IPS DF 6.9 (cell line): ENCODE measurements around the gene INTS7.
"Not testable (repeated sequence)": the region's sequence is repeated elsewhere in the genome, so short reads cannot be mapped to it uniquely, and the experiment has no call there.

Source experiments
- DNase-seq: peaks from one replicate; pipeline ENCODE4 v3.0.0-alpha.2; 2013; ENCODE audit warnings: low read depth, low spot score
- H3K27ac ChIP-seq: one replicate; pipeline ENCODE4 v1.5.1; 2013; ENCODE audit warnings: low read length, control low read depth
- H3K27me3 ChIP-seq: 2 replicates; pipeline ENCODE4 v1.6.1; 2013; ENCODE audit warnings: mild to moderate bottlenecking, low read length; ENCODE audit not compliant: control insufficient read depth, insufficient read depth
- H3K36me3 ChIP-seq: 2 replicates; pipeline ENCODE4 v1.6.1; 2013; ENCODE audit warnings: low read length; ENCODE audit not compliant: control insufficient read depth, insufficient read depth
- H3K4me1 ChIP-seq: 2 replicates; pipeline ENCODE4 v1.6.1; 2013; ENCODE audit warnings: low read length; ENCODE audit not compliant: control insufficient read depth, insufficient read depth
- H3K4me3 ChIP-seq: 2 replicates; pipeline ENCODE4 v1.5.1; 2013; ENCODE audit warnings: mild to moderate bottlenecking, low read length
- H3K9me3 ChIP-seq: 2 replicates; pipeline ENCODE4 v1.6.1; 2013; ENCODE audit warnings: low read length, inconsistent platforms; ENCODE audit not compliant: control insufficient read depth, insufficient read depth
- WGBS: extraction: QIAGEN DNeasy Blood & Tissue Kit; methylation state at CpG from one replicate; pipeline ENCODE4 v1.1.7; 2013; ENCODE audit warnings: mixed read lengths, missing lambda C conversion rate; ENCODE audit not compliant: insufficient read length, insufficient coverage; 5-methylcytosine and 5-hydroxymethylcytosine counted together

INTS7 gene

GRCh38 chr1:211920602-211921226 lies 114.6 kb downstream of the INTS7 start:
- Histone ChIP-seq H3K27me3 (no peaks in the 10 kb centered on the region), H3K27ac (no peak overlapping the region), H3K9me3 (no peaks in the 10 kb centered on the region), H3K4me1 (no peaks in the 10 kb centered on the region), H3K36me3 (no peaks in the 10 kb centered on the region), H3K4me3 (no peak overlapping the region)
- DNase-seq: no peak
- WGBS: no CpG with 5 or more reads among the region's 4 CpGs

- no peak overlapping the region for H3K27ac ChIP-seq
- no peaks in the 10 kb centered on the region for H3K36me3 ChIP-seq
- no peaks in the 10 kb centered on the region for H3K9me3 ChIP-seq
- no CpG with 5 or more reads among the region's 5 CpGs for WGBS
- no peaks in the 10 kb centered on the region for H3K4me1 ChIP-seq
- H3K27me3 ChIP-seq: no peaks in the 10 kb centered on the region
- no peak overlapping the region for H3K4me3 ChIP-seq
- DNase-seq: no peak
Observed at GRCh38 chr1:211920141-211920572, 115.2 kb downstream of the INTS7 start.

- Histone ChIP-seq H3K4me3 (no peak overlapping the region), H3K4me1 (no peaks in the 10 kb centered on the region), H3K9me3 (no peaks in the 10 kb centered on the region), H3K36me3 (no peaks in the 10 kb centered on the region), H3K27me3 (no peaks in the 10 kb centered on the region), H3K27ac (no peak overlapping the region)
- WGBS: no CpG with 5 or more reads among the region's 5 CpGs
- no peak for DNase-seq
Observed at GRCh38 chr1:211918843-211919414, 116.4 kb downstream of the INTS7 start.

- not testable (repeated sequence) for H3K4me3 ChIP-seq, H3K27me3 ChIP-seq, DNase-seq, H3K27ac ChIP-seq, H3K4me1 ChIP-seq, H3K9me3 ChIP-seq, H3K36me3 ChIP-seq
- no CpG with 5 or more reads among the region's 3 CpGs for whole genome bisulfite sequencing
Observed at GRCh38 chr1:211916458-211916857, 118.9 kb downstream of the INTS7 start.

DNA sequence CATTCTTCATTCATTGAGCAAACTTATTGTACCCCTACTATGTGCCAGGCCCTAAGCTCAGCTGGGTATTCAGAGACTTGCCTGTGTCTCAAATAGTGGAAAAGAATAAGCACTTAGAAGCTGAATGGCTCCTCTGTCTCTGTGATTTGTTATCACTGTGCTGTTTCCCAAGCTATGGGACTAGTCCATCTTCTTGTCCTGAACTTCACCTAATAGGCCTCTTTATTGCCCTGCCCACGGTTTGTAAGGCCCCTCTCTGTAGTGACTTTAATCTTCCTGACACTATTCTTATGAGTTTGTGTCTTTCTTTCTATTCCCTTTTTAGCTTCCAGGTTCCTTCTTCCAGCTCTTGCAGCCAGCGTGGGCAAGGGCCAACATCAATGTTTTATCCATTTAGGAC lies 119.4 kb downstream of the INTS7 start:
- no CpG with 5 or more reads among the region's 2 CpGs for WGBS
- H3K27ac ChIP-seq: no peak overlapping the region
- no peaks in the 10 kb centered on the region for H3K36me3 ChIP-seq
- H3K4me3 ChIP-seq: no peak overlapping the region
- H3K9me3 ChIP-seq: no peaks in the 10 kb centered on the region
- DNase-seq: no peak
- H3K4me1 ChIP-seq: no peaks in the 10 kb centered on the region
- no peaks in the 10 kb centered on the region for H3K27me3 ChIP-seq

DNA sequence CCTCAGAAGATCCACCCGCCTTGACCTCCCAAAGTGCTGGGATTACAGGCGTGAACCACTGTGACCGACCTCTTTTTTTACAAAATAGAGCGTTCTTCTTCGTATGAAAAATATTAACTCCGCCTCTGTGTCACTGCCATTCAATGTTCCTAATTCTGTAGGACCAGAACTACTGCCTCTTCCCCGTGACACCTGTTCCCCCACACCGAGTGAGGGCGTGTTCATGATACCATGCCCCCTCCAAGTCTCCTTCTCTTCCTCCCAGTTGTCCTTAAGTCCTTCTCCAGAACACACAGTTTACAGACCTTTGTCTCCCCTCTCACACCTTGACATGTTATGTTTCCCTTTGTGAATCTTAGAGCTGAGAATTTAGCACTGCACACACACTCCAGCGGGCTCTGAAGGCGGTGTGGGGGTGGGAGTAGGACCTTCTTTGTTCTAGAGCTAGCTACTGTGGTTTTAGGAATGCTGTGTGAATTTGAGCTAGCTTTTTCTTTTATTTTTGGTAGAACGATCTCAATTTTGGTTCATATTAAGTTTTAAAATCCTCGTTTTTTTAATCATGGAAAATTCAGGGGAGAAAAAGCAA lies 122.4 kb downstream of the INTS7 start:
- H3K36me3 ChIP-seq: no peaks in the 10 kb centered on the region
- no peak overlapping the region for H3K4me3 ChIP-seq
- no CpG with 5 or more reads among the region's 13 CpGs for WGBS
- H3K27me3 ChIP-seq: no peaks in the 10 kb centered on the region
- no peaks in the 10 kb centered on the region for H3K4me1 ChIP-seq
- no peak overlapping the region for H3K27ac ChIP-seq
- no peak for DNase-seq
- H3K9me3 ChIP-seq: no peaks in the 10 kb centered on the region

GRCh38 chr1:211912038-211912437 lies 123.3 kb downstream of the INTS7 start:
- whole genome bisulfite sequencing: no CpG with 5 or more reads among the region's 1 CpG
- Histone ChIP-seq H3K4me3 (no peak overlapping the region), H3K27ac (no peak overlapping the region), H3K27me3 (no peaks in the 10 kb centered on the region), H3K4me1 (no peaks in the 10 kb centered on the region), H3K9me3 (no peaks in the 10 kb centered on the region), H3K36me3 (no peaks in the 10 kb centered on the region)
- DNase-seq: no peak

GRCh38 chr1:211910913-211911485 lies 124.4 kb downstream of the INTS7 start:
- no peak overlapping the region for H3K27ac ChIP-seq
- no peak for DNase-seq
- H3K4me3 ChIP-seq: no peak overlapping the region
- no peaks in the 10 kb centered on the region for H3K9me3 ChIP-seq
- WGBS: no CpG with 5 or more reads among the region's 4 CpGs
- no peaks in the 10 kb centered on the region for H3K36me3 ChIP-seq
- no peaks in the 10 kb centered on the region for H3K27me3 ChIP-seq
- no peaks in the 10 kb centered on the region for H3K4me1 ChIP-seq

- Histone ChIP-seq H3K4me1 (no peaks in the 10 kb centered on the region), H3K36me3 (no peaks in the 10 kb centered on the region), H3K4me3 (no peak overlapping the region), H3K9me3 (no peaks in the 10 kb centered on the region), H3K27ac (no peak overlapping the region), H3K27me3 (no peaks in the 10 kb centered on the region)
- DNase-seq: no peak
- no CpG with 5 or more reads among the region's 7 CpGs for WGBS
Observed at GRCh38 chr1:211910113-211910884, 125.1 kb downstream of the INTS7 start.

- Histone ChIP-seq H3K4me1 (no peaks in the 10 kb centered on the region), H3K4me3 (no peak overlapping the region)
- no CpG with 5 or more reads among the region's 9 CpGs for WGBS
Observed at GRCh38 chr1:211909395-211909794, 126.0 kb downstream of the INTS7 start.

More at GRCh38 chr1:211909395-211909794, 126.0 kb downstream of the INTS7 start:
- Histone ChIP-seq H3K9me3 (no peaks in the 10 kb centered on the region), H3K27me3 (no peaks in the 10 kb centered on the region), H3K36me3 (no peaks in the 10 kb centered on the region), H3K27ac (no peak overlapping the region)
- no peak for DNase-seq
